Heart left ventricle (tissue), 16 donors: ENCODE measurements around the gene PFN2. TPM values are rescaled to one million over a fixed set of nuclear protein-coding genes. Genes with fewer than 3 reads are reported as not detected.
A peak's percentile ranks its signal among the peaks of the same experiment; 100 is the strongest.

Source experiments
- ATAC-seq, 4 donors: fragments of 200-7000 bp; cut with Tn5 transposase; one replicate each; pipeline ENCODE4 v1.9.1; 2020 to 2022; ENCODE audit warnings: moderate library complexity in 4 of 4, mild to moderate bottlenecking in 3 of 4, moderate number of reproducible peaks in 1 of 4
- DNase-seq, 5 donors: peaks; one replicate each; pipeline ENCODE4 v3.0.0-alpha.2; 2020
- H3K27ac ChIP-seq, 12 donors: fragments of 200-600 bp; sonication (generic) in 4 of 12; one replicate each; pipeline versions ENCODE4 v1.5.0 to v1.8.0; 2016 to 2022; ENCODE audit warnings: mild to moderate bottlenecking in 2 of 12
- H3K27me3 ChIP-seq, 9 donors: fragments of 200-600 bp; sonication (generic) in 2 of 9; one replicate each; pipeline versions ENCODE4 v1.5.1 to v1.8.0; 2016 to 2022; ENCODE audit warnings: mild to moderate bottlenecking in 3 of 9
- H3K36me3 ChIP-seq, 9 donors: fragments of 200-600 bp; sonication (generic) in 2 of 9; one replicate each; pipeline versions ENCODE4 v1.5.0 to v1.8.0; 2018 to 2022; ENCODE audit warnings: mild to moderate bottlenecking in 2 of 9
- H3K4me1 ChIP-seq, 12 donors: fragments of 200-600 bp; sonication (generic) in 4 of 12; one replicate each; pipeline versions ENCODE4 v1.5.0 to v1.8.0; 2016 to 2022; ENCODE audit warnings: mild to moderate bottlenecking in 3 of 12
- H3K4me3 ChIP-seq, 12 donors: fragments of 200-600 bp; sonication (generic) in 4 of 12; one replicate each; pipeline versions ENCODE4 v1.5.0 to v1.8.0; 2017 to 2022; ENCODE audit warnings: mild to moderate bottlenecking in 9 of 12, moderate library complexity in 4 of 12
- H3K9me3 ChIP-seq, 12 donors: fragments of 200-600 bp; sonication (generic) in 4 of 12; one replicate each; pipeline versions ENCODE4 v1.5.0 to v1.8.0; 2016 to 2022; ENCODE audit warnings: mild to moderate bottlenecking in 1 of 12
- CTCF ChIP-seq, 12 donors: fragments of 200-600 bp; sonication (generic) in 4 of 12; IDR thresholded peaks; one replicate each; pipeline versions ENCODE4 v1.5.0 to v1.8.0; 2018 to 2022; ENCODE audit warnings: antibody characterized with exemption in 12 of 12, mild to moderate bottlenecking in 5 of 12
- POLR2A ChIP-seq, 2 donors: fragments of 450-650 bp; IDR thresholded peaks; one replicate each; pipeline ENCODE4 v1.6.1; 2017; ENCODE audit warnings: antibody characterized with exemption in 2 of 2, mild to moderate bottlenecking in 2 of 2, moderate library complexity in 2 of 2
- WGBS, 4 donors: extraction: QIAGEN DNeasy Blood & Tissue Kit in 2 of 4; methylation state at CpG; one replicate each; pipeline versions ENCODE4 v1.1.5 to v1.1.7; 2013 to 2018; 5-methylcytosine and 5-hydroxymethylcytosine counted together
- intact Hi-C, 10 donors: fragments of 100-400 bp; cut with DNase I; formaldehyde crosslinking; loops; one replicate each; pipeline versions ENCODE4 v1.11.1 to v1.14.2; 2022
- long read RNA-seq, 3 donors: library from polyadenylated mRNA; unstranded; transcript quantifications; one replicate each; pipeline ENCODE4 v2.0.0, GENCODE V29; 2020 to 2021
- polyA plus RNA-seq, 2 donors: library from polyadenylated mRNA; stranded (reverse); fragments of 200-250 nt; gene quantifications; one replicate each; pipeline ENCODE4 v1.2.3, GENCODE V29; 2013
- total RNA-seq, 9 donors: library from RNA; depleted of rRNA in 2 of 9; stranded (reverse); fragments of >200 nt in 2 of 9; fragmentation: NEBNext Ultra II Directional in 3 of 9; extraction: Animal tissue kit (Norgen Biotek cat#: 25700) in 3 of 9; gene quantifications; one replicate each; pipeline versions ENCODE4 v1.1.0 to v1.2.4, GENCODE V29; 2016 to 2023
- donor health status: ischemic (EF 13 %, LVEDD 7.1; RV severe dilation, severe dysfunction).
- donor health status: healthy with polysubstance abuse.
- donor health status: DM: no; HTN: yes; CAD: no.
- donor health status: DM: no; HTN: no; CAD: no.
- donor health status: ischemic (EF 25% LVEDD 6.9; RV normal size, moderate dysfunction).
- donor health status: ischemic (EF 25% LVEDD 5.7; RV mildly dilated, moderate dysfunction).
- donor health status: healthy.
- donor health status: DM: yes; HTN: yes; CAD: no.
- donor health status: ischemic (EF 35%, LVEDD 5.7; RV mildly dilated, moderate dysfunction).
- donor health status: nonischemic (EF 11% LVEDD 7.7; RV severe dilation, severe dysfunction).
- donor health status: DM: yes; HTN: yes; CAD: no.
- donor health status: PGD.
- donor health status: ischemic (EF 29% LVEDD 5.4; RV normal size, mild dysfunction).
- donor health status: nonischemic (EF 23%, LVEDD 6.1; RV moderate dilation, normal function).

The PFN2 gene
- total RNA-seq (10 to 100 TPM; 31.9 to 89.3 (median 66.1) TPM), polyA plus RNA-seq (10 to 100 TPM; 31.4 to 83.4 TPM)
- long read RNA-seq, donor 1, transcript PFN2-201 (3 exons, 2,261 nt) = major isoform, 44 of 64 reads
- long read RNA-seq, donor 1, transcript PFN2-203 (3 exons, 1,780 nt) = minor isoform, 11 of 64 reads
- long read RNA-seq, donor 1, partial matches to known transcripts = 1 of 64 reads
- long read RNA-seq, donor 1, other reads (novel, unspliced or antisense) = 6 of 64 reads
- long read RNA-seq, donor 2, transcript PFN2-201 (3 exons, 2,261 nt) = major isoform, 349 of 475 reads
- long read RNA-seq, donor 2, transcript PFN2-203 (3 exons, 1,780 nt) = minor isoform, 106 of 475 reads
- long read RNA-seq, donor 2, partial matches to known transcripts = 6 of 475 reads
- long read RNA-seq, donor 2, other reads (novel, unspliced or antisense) = 12 of 475 reads
- long read RNA-seq, donor 3, transcript PFN2-203 (3 exons, 1,780 nt) = minor isoform, 15 of 97 reads
- long read RNA-seq, donor 3, transcript PFN2-201 (3 exons, 2,261 nt) = major isoform, 67 of 97 reads
- long read RNA-seq, donor 3, partial matches to known transcripts = 2 of 97 reads
- long read RNA-seq, donor 3, other reads (novel, unspliced or antisense) = 12 of 97 reads

GRCh38 chr3:149970716-149971402, at the start of gene PFN2:
PFN2 (minus strand) TSS chr3:149970895; CDS start chr3:149970856, 39 bp downstream.
- Histone ChIP-seq H3K4me3 (peak within 1 kb of the TSS; percentile 62 to 93 (median 82)), H3K27me3 (peaks cover 0 to 16% (median 0%) of the 10 kb centered on the region in 9 donors), H3K4me1 (peaks cover 0 to 43% (median 13%) of the 10 kb centered on the region in 12 donors), H3K9me3 (no peaks in the 10 kb centered on the region), H3K27ac (peak within 1 kb of the TSS; percentile 73 to 97 (median 90)), H3K36me3 (peaks cover 0 to 9% (median 0%) of the 10 kb centered on the region in 9 donors)
- WGBS, 4 donors = 0 to 1% (median 1%) methylated on average over 20 to 102 of the region's 102 CpGs
- DNase-seq = peak; percentile 71 to 85 (median 79)
- TF ChIP-seq CTCF (IDR thresholded peaks at IDR 0.05) = peak in 1 of 12 donors; percentile 2
- no peak for TF ChIP-seq POLR2A (IDR thresholded peaks at IDR 0.05)
- ATAC-seq = peak; percentile 29 to 87 (median 68)
- intact Hi-C loops = loop anchor here in 4 of 10 donors (2.0 to 10.0 kb wide), 4 partner anchors 91 to 438 kb away; partner anchors contain the start of gene TSC22D2 (in 1 of the 4)

GRCh38 chr3:150015901-150016300, 45.2 kb upstream of the PFN2 start:
- no peaks in the 10 kb centered on the region for H3K27me3 ChIP-seq
- H3K4me3 ChIP-seq = no peak overlapping the region
- no peak for ATAC-seq
- H3K27ac ChIP-seq = no peak overlapping the region
- intact Hi-C loops = no loop called here
- TF ChIP-seq POLR2A (IDR thresholded peaks at IDR 0.05) (no peak), CTCF (IDR thresholded peaks at IDR 0.05) (no peak)
- no peaks in the 10 kb centered on the region for H3K9me3 ChIP-seq
- H3K36me3 ChIP-seq = no peaks in the 10 kb centered on the region
- no peaks in the 10 kb centered on the region for H3K4me1 ChIP-seq
- DNase-seq = no peak
- WGBS, 4 donors = 75 to 83% (median 80%) methylated on average over 2 of the region's 2 CpGs

GRCh38 chr3:150014782-150015181, 44.1 kb upstream of the PFN2 start:
- H3K27me3 ChIP-seq = no peaks in the 10 kb centered on the region
- no peaks in the 10 kb centered on the region for H3K4me1 ChIP-seq
- H3K9me3 ChIP-seq = no peaks in the 10 kb centered on the region
- no peak overlapping the region for H3K27ac ChIP-seq
- no peak overlapping the region for H3K4me3 ChIP-seq
- H3K36me3 ChIP-seq = no peaks in the 10 kb centered on the region
- ATAC-seq (no peak), DNase-seq (no peak)
- intact Hi-C loops = no loop called here
- TF ChIP-seq CTCF (IDR thresholded peaks at IDR 0.05) (no peak), POLR2A (IDR thresholded peaks at IDR 0.05) (no peak)

- H3K27me3 ChIP-seq = no peaks in the 10 kb centered on the region
- ATAC-seq (no peak), DNase-seq (no peak)
- intact Hi-C loops = no loop called here
- WGBS, 4 donors = 97 to 99% (median 98%) methylated on average over 2 of the region's 2 CpGs
- H3K27ac ChIP-seq = no peak overlapping the region
- H3K4me3 ChIP-seq = no peak overlapping the region
- TF ChIP-seq POLR2A (IDR thresholded peaks at IDR 0.05) = no peak
- no peaks in the 10 kb centered on the region for H3K36me3 ChIP-seq
- no peaks in the 10 kb centered on the region for H3K9me3 ChIP-seq
- no peaks in the 10 kb centered on the region for H3K4me1 ChIP-seq
These were observed 43.1 kb upstream of the PFN2 start for GRCh38 chr3:150013801-150014200.
